HG02798 (cell line): ENCODE data around the gene ROBO3.

ENCODE experiments used
- ATAC-seq: cut with Tn5 transposase; IDR thresholded peaks from one replicate; pipeline ENCODE4 v1.9.1; 2021; ENCODE audit warnings: mild to moderate bottlenecking; ENCODE audit not compliant: unreplicated experiment, poor library complexity

The ROBO3 gene

GRCh38 chr11:124875401-124875800 is 10.2 kb downstream of the ROBO3 start:
- ATAC-seq, result no peak

GRCh38 chr11:124875943-124876817 is 10.9 kb downstream of the ROBO3 start:
- peak; percentile 91 for ATAC-seq

GRCh38 chr11:124876818-124877630 is 11.8 kb downstream of the ROBO3 start:
- no peak for ATAC-seq

- no peak for ATAC-seq
Measured at GRCh38 chr11:124877631-124877909, 12.3 kb downstream of the ROBO3 start.

- no peak for ATAC-seq
Measured at GRCh38 chr11:124877910-124878758, 12.9 kb downstream of the ROBO3 start.

GRCh38 chr11:124878759-124879492 is 13.7 kb downstream of the ROBO3 start:
- no peak for ATAC-seq

- ATAC-seq, result no peak
Measured at GRCh38 chr11:124879493-124880289, 14.5 kb downstream of the ROBO3 start.

- no peak for ATAC-seq
Measured at GRCh38 chr11:124880290-124880611, 15.0 kb downstream of the ROBO3 start.

GRCh38 chr11:124880958-124881357 is 15.7 kb downstream of the ROBO3 start:
- ATAC-seq, result no peak

- no peak for ATAC-seq
Measured at GRCh38 chr11:124882339-124883071, 17.3 kb downstream of the ROBO3 start.

GRCh38 chr11:124884340-124884739 is 19.1 kb downstream of the ROBO3 start:
- no peak for ATAC-seq

GRCh38 chr11:124884869-124885479 is 19.7 kb downstream of the ROBO3 start:
- ATAC-seq, result no peak

GRCh38 chr11:124886476-124886875 is 21.2 kb downstream of the ROBO3 start:
- ATAC-seq, result no peak

GRCh38 chr11:124886978-124887666 is 21.9 kb downstream of the ROBO3 start:
- ATAC-seq, result no peak

- no peak for ATAC-seq
Measured at GRCh38 chr11:124887667-124888013, 22.4 kb downstream of the ROBO3 start.

- ATAC-seq, result no peak
Measured at GRCh38 chr11:124889191-124890091, 24.2 kb downstream of the ROBO3 start.

- no peak for ATAC-seq
Measured at GRCh38 chr11:124890151-124890550, 24.9 kb downstream of the ROBO3 start.
